Bronchial epithelial cell (primary cell): ENCODE measurements around the gene RIC8B. TPM values are rescaled to one million over a fixed set of nuclear protein-coding genes. Genes with fewer than 3 reads are reported as not detected.

Experiments
- DNase-seq: peaks from one replicate; pipeline ENCODE4 v3.0.0-alpha.2; 2010; ENCODE audit warnings: low read depth
- FAIRE-seq: peaks from 2 replicates; lab custom pipeline; 2011; peaks lifted over from hg19 to GRCh38; lab: Jason Lieb, UNC
- H3K27me3 ChIP-seq: 2 replicates; pipeline ENCODE4 v1.5.1; 2011; ENCODE audit warnings: low read length; ENCODE audit not compliant: control insufficient read depth, insufficient read depth
- H3K36me3 ChIP-seq: 2 replicates; pipeline ENCODE4 v1.5.1; 2011; ENCODE audit warnings: low read length; ENCODE audit not compliant: control insufficient read depth, insufficient read depth
- H3K4me3 ChIP-seq: 2 replicates; pipeline ENCODE4 v1.5.1; 2011; ENCODE audit warnings: mild to moderate bottlenecking, low read depth, low read length, control low read depth
- total RNA-seq: library from RNA; depleted of rRNA; stranded (reverse); fragments of >200 nt; gene quantifications from 2 replicates; pipeline ENCODE4 v1.2.1, GENCODE V29; 2014
- TF ChIP-seq, protein P1 (sequence below): IDR thresholded peaks from 2 replicates; pipeline ENCODE4 v1.5.1; 2011; ENCODE audit warnings: mild to moderate bottlenecking, moderate library complexity, low read length, control low read depth, inconsistent platforms; ENCODE audit not compliant: insufficient read depth, severe bottlenecking

The RIC8B gene
- total RNA-seq, 1 donor from 2014 or later: 4.5 TPM

DNA sequence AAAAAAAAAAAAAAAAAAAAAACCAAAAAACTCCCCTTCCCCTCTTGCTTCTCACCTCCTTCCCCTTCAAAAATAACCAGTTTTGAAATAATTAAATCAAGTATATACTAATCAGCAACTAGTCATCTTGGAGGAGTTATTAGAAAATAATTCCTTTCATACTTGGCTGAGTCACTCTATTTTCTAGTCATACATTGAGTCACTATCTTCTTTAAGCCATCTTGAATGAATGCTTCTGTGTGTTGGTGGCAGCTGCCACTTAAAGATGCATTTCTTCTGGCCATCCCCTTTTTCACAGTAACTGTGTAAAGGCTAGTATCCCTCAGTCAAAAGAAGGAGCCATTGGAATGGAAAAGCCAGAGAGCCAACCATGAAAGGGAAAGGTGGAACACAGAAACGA is 97.0 kb downstream of the RIC8B start:
- no peak for FAIRE-seq
- Histone ChIP-seq H3K4me3 (no peak overlapping the region), H3K27me3 (no peaks in the 10 kb centered on the region), H3K36me3 (no peaks in the 10 kb centered on the region)
- TF ChIP-seq, protein P1, sequence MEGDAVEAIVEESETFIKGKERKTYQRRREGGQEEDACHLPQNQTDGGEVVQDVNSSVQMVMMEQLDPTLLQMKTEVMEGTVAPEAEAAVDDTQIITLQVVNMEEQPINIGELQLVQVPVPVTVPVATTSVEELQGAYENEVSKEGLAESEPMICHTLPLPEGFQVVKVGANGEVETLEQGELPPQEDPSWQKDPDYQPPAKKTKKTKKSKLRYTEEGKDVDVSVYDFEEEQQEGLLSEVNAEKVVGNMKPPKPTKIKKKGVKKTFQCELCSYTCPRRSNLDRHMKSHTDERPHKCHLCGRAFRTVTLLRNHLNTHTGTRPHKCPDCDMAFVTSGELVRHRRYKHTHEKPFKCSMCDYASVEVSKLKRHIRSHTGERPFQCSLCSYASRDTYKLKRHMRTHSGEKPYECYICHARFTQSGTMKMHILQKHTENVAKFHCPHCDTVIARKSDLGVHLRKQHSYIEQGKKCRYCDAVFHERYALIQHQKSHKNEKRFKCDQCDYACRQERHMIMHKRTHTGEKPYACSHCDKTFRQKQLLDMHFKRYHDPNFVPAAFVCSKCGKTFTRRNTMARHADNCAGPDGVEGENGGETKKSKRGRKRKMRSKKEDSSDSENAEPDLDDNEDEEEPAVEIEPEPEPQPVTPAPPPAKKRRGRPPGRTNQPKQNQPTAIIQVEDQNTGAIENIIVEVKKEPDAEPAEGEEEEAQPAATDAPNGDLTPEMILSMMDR: no peak
- peak; percentile 84 for DNase-seq

DNA sequence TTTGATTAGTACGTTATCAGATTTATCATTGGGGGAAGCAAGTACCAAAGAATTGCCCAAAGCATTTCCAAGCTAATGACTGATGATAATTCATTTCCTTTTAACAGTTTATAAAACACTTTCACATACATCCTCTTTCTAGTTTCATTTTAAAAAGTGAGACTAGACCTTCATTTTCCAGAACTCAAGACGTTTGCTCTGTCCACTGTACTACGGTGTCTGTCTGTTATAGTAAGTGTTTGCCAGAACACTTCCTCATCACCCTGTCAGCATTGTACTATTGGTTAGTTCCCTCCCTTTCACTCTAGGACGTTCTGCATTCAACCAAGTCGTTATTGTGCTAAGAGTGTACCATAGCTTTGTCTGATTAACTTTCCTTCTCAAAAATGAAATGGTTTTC is 99.5 kb downstream of the RIC8B start:
- H3K4me3 ChIP-seq: no peak overlapping the region
- H3K36me3 ChIP-seq: no peaks in the 10 kb centered on the region
- DNase-seq: no peak
- no peaks in the 10 kb centered on the region for H3K27me3 ChIP-seq
- no peak for FAIRE-seq
- TF ChIP-seq, protein P1: no peak

DNA sequence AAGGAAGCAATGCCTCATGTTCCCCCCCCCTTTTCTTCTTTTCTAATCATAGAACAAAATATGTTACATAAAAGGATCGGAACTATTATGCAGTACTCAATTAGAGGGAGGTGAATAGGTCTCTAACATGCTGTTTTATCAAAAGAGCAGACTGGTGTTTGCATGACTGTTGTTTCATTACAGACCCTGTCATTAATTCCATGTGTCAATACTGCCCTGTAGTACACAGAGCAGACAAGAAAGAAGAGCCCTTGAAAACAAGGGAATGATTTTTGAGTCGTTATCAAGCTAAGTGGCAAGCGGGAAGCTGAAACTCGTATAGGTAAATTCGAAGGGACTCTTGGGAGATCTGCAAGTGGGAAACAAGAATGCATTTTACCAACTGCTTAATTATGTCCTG is 104.3 kb downstream of the RIC8B start:
- H3K27me3 ChIP-seq: no peaks in the 10 kb centered on the region
- H3K36me3 ChIP-seq: no peaks in the 10 kb centered on the region
- FAIRE-seq (no peak), DNase-seq (no peak)
- TF ChIP-seq, protein P1: no peak
- H3K4me3 ChIP-seq: no peak overlapping the region

DNA sequence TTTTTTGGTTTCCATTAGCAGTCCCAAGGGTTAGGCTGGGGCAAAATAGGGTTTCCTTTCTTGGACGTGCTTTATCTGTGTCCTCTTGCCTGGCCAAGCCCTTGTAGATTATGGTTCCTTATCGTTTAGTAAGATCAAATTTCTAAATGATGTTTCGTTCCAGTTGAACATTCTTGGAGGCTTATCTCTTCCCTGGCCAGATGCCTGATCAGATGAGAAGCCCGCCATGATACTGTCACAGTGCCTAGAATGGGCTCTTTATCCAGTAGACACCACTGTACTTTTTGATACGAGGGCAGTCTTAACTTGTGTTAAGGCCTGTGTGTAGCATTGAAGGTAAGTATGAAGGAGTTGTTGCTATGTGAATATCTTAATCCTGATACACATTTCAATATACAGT is 105.1 kb downstream of the RIC8B start:
- no peak for FAIRE-seq
- no peak for DNase-seq
- TF ChIP-seq, protein P1: no peak
- no peak overlapping the region for H3K4me3 ChIP-seq
- no peaks in the 10 kb centered on the region for H3K27me3 ChIP-seq
- no peaks in the 10 kb centered on the region for H3K36me3 ChIP-seq

DNA sequence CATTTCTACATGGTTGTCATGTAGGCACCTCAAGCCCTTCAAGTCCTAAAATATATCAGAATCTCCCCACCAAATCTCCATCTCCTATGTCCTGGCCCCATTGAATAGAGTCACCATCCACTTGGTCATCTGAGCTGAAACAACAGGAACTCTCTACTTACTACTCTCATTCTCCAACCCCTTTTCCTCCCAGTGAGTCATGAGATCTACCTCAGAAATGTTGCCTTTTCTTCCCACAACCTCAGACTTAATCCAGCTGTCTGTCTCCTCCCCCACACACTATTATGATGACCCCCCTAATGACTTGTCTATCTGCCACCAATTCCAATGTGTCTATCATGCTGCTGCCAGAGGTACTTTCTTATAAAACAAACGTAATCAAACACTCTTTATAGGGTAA is 108.9 kb downstream of the RIC8B start:
- H3K27me3 ChIP-seq: no peaks in the 10 kb centered on the region

DNA sequence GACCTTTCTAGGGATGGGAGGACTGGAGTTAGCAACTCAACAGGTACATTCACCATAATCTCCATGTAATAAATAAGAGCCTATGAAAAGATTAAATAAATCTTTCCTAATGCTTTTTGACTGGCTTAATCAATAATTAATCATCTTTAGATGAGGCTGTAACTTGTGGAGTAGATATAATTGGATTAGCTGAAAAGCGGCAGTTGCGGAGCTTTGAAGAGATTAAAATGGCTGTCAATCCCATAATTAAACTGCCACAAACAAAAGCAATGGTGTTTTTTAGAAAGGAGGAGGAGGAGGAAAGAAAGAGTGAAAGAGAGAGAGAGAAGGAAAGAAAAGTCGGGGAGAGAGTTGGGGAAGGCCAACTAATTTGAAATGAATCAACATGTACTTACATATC is 110.5 kb downstream of the RIC8B start:
- Histone ChIP-seq H3K36me3 (no peaks in the 10 kb centered on the region), H3K27me3 (no peaks in the 10 kb centered on the region), H3K4me3 (no peak overlapping the region)
- no peak for DNase-seq
- TF ChIP-seq, protein P1: no peak
- no peak for FAIRE-seq

More for the DNA sequence above, 108.9 kb downstream of the RIC8B start:
- DNase-seq: no peak
- no peak overlapping the region for H3K4me3 ChIP-seq
- no peak for FAIRE-seq
- no peaks in the 10 kb centered on the region for H3K36me3 ChIP-seq
- TF ChIP-seq, protein P1: no peak
